HG03575 (cell line): ENCODE results near the gene RIOX2.

Experiments
- ATAC-seq: cut with Tn5 transposase; IDR thresholded peaks from one replicate; pipeline ENCODE4 v1.9.1; 2021; ENCODE audit not compliant: unreplicated experiment, insufficient number of reproducible peaks, low FRiP score; ENCODE audit errors: extremely low read depth

RIOX2 gene

GRCh38 chr3:97958796-97959195 lies 13.4 kb downstream of the RIOX2 start:
- ATAC-seq = no peak

GRCh38 chr3:97958396-97958795 lies 13.8 kb downstream of the RIOX2 start:
- ATAC-seq = no peak

GRCh38 chr3:97957617-97958311 lies 14.5 kb downstream of the RIOX2 start:
- no peak for ATAC-seq

GRCh38 chr3:97956051-97956450 lies 16.2 kb downstream of the RIOX2 start:
- no peak for ATAC-seq

GRCh38 chr3:97954228-97954827 lies 17.9 kb downstream of the RIOX2 start:
- ATAC-seq = no peak

- no peak for ATAC-seq
Measured at GRCh38 chr3:97952872-97953271, 19.4 kb downstream of the RIOX2 start.

GRCh38 chr3:97952280-97952679 lies 20.0 kb downstream of the RIOX2 start:
- ATAC-seq = no peak

GRCh38 chr3:97950360-97950759 lies 21.9 kb downstream of the RIOX2 start:
- no peak for ATAC-seq

- ATAC-seq = no peak
Measured at GRCh38 chr3:97949743-97950142, 22.5 kb downstream of the RIOX2 start.

GRCh38 chr3:97949110-97949485 lies 23.1 kb downstream of the RIOX2 start:
- no peak for ATAC-seq

GRCh38 chr3:97948351-97949109 lies 23.7 kb downstream of the RIOX2 start:
- no peak for ATAC-seq

GRCh38 chr3:97942801-97943546 lies 29.3 kb downstream of the RIOX2 start:
- ATAC-seq = no peak

- no peak for ATAC-seq
Measured at GRCh38 chr3:97940034-97940433, 32.2 kb downstream of the RIOX2 start.

- ATAC-seq = no peak
Measured at GRCh38 chr3:97939401-97939800, 32.8 kb downstream of the RIOX2 start.

GRCh38 chr3:97938444-97938843 lies 33.8 kb downstream of the RIOX2 start:
- ATAC-seq = no peak

- ATAC-seq = no peak
Measured at GRCh38 chr3:97937205-97937604, 35.0 kb downstream of the RIOX2 start.

- ATAC-seq = no peak
Measured at GRCh38 chr3:97935842-97936241, 36.4 kb downstream of the RIOX2 start.

- no peak for ATAC-seq
Measured at GRCh38 chr3:97934980-97935695, 37.1 kb downstream of the RIOX2 start.

- no peak for ATAC-seq
Measured at GRCh38 chr3:97932387-97932801, 39.8 kb downstream of the RIOX2 start.
